ENCODE results near the gene CTNNB1.

The CTNNB1 gene

DNA sequence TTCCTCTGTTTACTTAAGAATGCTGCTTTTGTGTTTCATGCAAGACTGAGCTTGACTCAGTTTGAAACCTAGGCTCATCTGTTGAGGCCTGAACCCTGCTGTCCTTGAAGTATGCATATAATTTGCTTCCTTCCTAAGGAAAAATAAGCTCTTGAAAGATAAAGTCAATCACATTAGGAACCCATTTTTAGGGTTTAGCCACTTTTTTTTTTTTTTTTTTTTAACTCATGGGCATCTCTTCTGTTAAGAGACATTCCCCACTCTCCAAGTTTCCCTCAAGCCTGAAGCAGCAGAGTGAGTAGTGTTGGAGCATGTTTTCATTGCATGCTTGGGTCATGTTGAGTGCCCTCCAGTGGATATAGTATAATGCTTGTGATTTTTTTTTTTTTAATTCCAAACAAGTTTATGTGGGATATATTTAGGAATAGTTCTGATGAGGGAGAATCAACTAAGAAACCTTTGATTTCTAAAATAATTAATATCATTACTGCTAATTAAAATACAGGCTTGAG lies 3.6 kb downstream of the CTNNB1 start:
- Histone ChIP-seq H3K4me3 (ENCODE audit: low read depth, low read length) (peak overlapping the region; percentile 93), H3K36me3 (replicated peaks) (no peaks in the 10 kb centered on the region), H3K27me3 (replicated peaks) (no peaks in the 10 kb centered on the region), H3K27ac (no peak overlapping the region)
- TF ChIP-seq, protein P1, sequence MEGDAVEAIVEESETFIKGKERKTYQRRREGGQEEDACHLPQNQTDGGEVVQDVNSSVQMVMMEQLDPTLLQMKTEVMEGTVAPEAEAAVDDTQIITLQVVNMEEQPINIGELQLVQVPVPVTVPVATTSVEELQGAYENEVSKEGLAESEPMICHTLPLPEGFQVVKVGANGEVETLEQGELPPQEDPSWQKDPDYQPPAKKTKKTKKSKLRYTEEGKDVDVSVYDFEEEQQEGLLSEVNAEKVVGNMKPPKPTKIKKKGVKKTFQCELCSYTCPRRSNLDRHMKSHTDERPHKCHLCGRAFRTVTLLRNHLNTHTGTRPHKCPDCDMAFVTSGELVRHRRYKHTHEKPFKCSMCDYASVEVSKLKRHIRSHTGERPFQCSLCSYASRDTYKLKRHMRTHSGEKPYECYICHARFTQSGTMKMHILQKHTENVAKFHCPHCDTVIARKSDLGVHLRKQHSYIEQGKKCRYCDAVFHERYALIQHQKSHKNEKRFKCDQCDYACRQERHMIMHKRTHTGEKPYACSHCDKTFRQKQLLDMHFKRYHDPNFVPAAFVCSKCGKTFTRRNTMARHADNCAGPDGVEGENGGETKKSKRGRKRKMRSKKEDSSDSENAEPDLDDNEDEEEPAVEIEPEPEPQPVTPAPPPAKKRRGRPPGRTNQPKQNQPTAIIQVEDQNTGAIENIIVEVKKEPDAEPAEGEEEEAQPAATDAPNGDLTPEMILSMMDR (IDR thresholded peaks at IDR 0.05; ENCODE audit: low read depth, low read length, missing control alignments), result peak; percentile 49
- DNase-seq, result peak; percentile 66
- in situ Hi-C loops (cut with HindIII; ENCODE audit: low pct_ligation_motif_present, low sequenced_read_pairs), result no loop called here

DNA sequence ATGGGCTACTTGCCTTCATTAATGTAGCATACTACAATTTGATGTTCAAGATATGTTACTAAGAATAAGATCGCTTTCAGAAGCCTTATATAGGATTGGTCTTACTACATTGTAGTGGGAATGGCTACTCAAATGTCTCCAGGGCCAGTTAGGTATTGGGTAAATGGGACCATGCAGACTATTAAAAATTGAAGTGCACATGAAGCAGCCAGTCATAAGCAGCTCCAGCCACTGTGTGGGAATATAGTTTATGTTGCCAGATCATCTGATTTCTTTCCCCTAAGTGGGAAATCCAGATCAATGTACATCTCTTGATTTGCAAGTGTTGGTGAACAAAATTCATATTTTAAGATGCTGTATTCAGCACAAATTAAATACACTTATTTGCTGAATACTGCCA lies 5.1 kb downstream of the CTNNB1 start:
- Histone ChIP-seq H3K27ac (no peak overlapping the region), H3K36me3 (replicated peaks) (no peaks in the 10 kb centered on the region), H3K27me3 (replicated peaks) (no peaks in the 10 kb centered on the region), H3K4me3 (ENCODE audit: low read depth, low read length) (no peak overlapping the region)
- TF ChIP-seq, protein P1 (IDR thresholded peaks at IDR 0.05; ENCODE audit: low read depth, low read length, missing control alignments), result no peak
- DNase-seq, result no peak
- in situ Hi-C loops (cut with HindIII; ENCODE audit: low pct_ligation_motif_present, low sequenced_read_pairs), result no loop called here

DNA sequence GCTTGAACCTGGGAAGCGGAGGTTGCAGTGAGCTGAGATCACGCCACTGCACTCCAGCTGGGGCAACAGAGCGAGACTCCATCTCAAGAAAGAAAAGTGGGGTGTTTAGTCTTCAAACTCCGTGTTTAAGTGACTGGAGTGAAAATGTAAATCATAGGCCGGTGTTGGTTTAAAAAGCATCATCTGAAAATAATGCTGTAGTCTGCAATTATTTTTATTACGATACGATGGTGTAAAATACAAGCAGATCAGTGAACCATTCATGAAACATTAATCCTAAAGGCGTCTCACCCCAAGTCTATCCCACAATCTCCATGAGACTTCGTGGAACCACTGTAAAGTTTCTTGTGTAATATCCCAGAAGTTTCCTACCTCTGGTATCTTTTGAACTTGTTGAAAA lies 6.3 kb downstream of the CTNNB1 start:
- in situ Hi-C loops (cut with HindIII; ENCODE audit: low pct_ligation_motif_present, low sequenced_read_pairs), result no loop called here
- no peak for DNase-seq
- TF ChIP-seq, protein P1 (IDR thresholded peaks at IDR 0.05; ENCODE audit: low read depth, low read length, missing control alignments), result no peak
- Histone ChIP-seq H3K27ac (no peak overlapping the region), H3K4me3 (ENCODE audit: low read depth, low read length) (no peak overlapping the region), H3K36me3 (replicated peaks) (no peaks in the 10 kb centered on the region), H3K27me3 (replicated peaks) (no peaks in the 10 kb centered on the region)

DNA sequence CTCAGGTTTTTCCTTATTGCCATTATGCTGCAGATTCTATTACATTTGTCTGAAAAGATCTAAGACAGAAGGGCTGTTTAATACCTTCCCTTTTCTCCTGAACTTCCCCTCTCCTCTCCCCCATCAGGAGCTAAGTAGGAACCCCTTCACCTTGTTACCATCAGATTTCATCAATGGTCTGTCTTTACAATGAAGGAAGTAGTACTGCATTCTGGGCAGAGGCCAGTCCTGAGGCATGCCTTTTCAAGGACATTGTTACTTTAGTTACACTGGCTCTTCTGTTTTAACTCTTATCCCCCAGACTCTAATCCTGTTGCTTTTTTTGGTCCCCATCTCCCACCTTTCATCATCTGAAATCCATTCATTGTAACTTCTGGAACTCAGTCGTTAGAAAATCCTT lies 8.1 kb downstream of the CTNNB1 start:
- in situ Hi-C loops (cut with HindIII; ENCODE audit: low pct_ligation_motif_present, low sequenced_read_pairs), result no loop called here
- no peak overlapping the region for H3K27ac ChIP-seq
- DNase-seq, result no peak
- TF ChIP-seq, protein P1 (IDR thresholded peaks at IDR 0.05; ENCODE audit: low read depth, low read length, missing control alignments), result no peak
- no peaks in the 10 kb centered on the region for H3K27me3 ChIP-seq (replicated peaks)
- no peak overlapping the region for H3K4me3 ChIP-seq (ENCODE audit: low read depth, low read length)
- H3K36me3 ChIP-seq (replicated peaks), result no peaks in the 10 kb centered on the region

DNA sequence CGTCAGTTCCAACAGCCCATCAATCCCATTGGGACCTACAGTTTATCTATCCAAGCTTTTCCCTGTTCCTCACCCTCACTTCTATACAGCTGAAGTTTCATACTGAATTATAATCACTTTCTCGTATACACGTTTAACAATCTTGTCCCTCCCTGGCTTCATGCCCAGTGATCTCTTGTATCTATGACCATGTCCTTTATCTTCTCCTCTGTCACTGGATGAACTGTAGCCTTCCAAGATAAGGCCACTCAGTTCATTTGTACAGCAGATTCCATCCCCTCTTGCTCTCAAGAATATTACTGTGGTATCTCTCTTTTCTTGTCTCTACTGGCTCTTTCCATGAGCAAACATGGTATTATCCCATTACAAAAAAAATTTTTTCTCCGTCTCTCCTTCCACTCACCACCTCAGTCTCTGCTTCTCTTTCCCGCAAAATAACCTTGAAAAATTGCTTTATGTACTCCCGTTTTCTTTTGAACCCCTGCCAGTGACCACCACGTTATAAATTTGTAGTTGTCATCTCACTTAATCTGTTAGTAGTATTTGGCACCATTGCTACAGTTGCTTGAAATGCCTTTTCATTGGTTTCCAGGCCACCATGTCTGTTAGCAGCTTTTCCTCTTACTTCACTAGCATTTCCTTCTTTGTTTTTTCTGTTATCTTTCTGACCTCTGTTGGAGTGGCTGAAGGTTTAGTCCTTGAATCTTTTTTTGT lies 9.4 kb downstream of the CTNNB1 start:
- in situ Hi-C loops (cut with HindIII; ENCODE audit: low pct_ligation_motif_present, low sequenced_read_pairs), result no loop called here
- TF ChIP-seq, protein P1 (IDR thresholded peaks at IDR 0.05; ENCODE audit: low read depth, low read length, missing control alignments), result no peak
- H3K27me3 ChIP-seq (replicated peaks), result no peaks in the 10 kb centered on the region
- no peak overlapping the region for H3K27ac ChIP-seq
- DNase-seq, result no peak
- no peak overlapping the region for H3K4me3 ChIP-seq (ENCODE audit: low read depth, low read length)
- no peaks in the 10 kb centered on the region for H3K36me3 ChIP-seq (replicated peaks)

DNA sequence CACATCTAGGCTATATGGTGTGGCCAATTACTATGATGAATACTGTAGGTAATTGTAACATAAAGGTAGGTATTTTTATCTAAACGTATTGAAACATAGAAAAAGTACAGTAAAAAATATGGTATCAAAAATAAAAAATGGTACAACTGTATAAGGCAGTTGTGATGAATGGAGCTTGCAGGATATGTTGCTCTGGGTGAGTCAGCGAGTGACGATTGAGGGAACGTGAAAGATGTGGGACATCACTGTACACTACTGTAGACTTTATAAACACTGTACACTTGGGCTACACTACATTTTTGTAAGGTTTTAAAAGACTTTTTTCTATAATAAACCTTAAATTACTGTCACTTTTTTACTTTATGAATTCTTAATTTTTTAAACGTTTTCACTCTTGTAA lies 10.3 kb downstream of the CTNNB1 start:
- H3K27me3 ChIP-seq (replicated peaks), result no peaks in the 10 kb centered on the region
- TF ChIP-seq, protein P1 (IDR thresholded peaks at IDR 0.05; ENCODE audit: low read depth, low read length, missing control alignments), result no peak
- DNase-seq, result peak; percentile 42

More for the DNA sequence above, 10.3 kb downstream of the CTNNB1 start:
- Histone ChIP-seq H3K27ac (no peak overlapping the region), H3K36me3 (replicated peaks) (no peaks in the 10 kb centered on the region), H3K4me3 (ENCODE audit: low read depth, low read length) (no peak overlapping the region)
- in situ Hi-C loops (cut with HindIII; ENCODE audit: low pct_ligation_motif_present, low sequenced_read_pairs), result no loop called here

All from brain microvascular endothelial cell (primary cell).